Endodermal cell (in vitro differentiated cells): ENCODE results near the gene KRTAP10-3. TPM values are rescaled to one million over a fixed set of nuclear protein-coding genes. Genes with fewer than 3 reads are reported as not detected.
A peak's percentile ranks its signal among the peaks of the same experiment; 100 is the strongest.

ENCODE experiments used
- DNase-seq: peaks from one replicate; pipeline ENCODE4 v3.0.0-alpha.2; 2017
- H3K27ac ChIP-seq: 2 replicates; pipeline ENCODE4 v1.5.1; 2013; ENCODE audit warnings: mild to moderate bottlenecking, low read depth, low read length, moderate library complexity
- H3K27me3 ChIP-seq: 2 replicates; pipeline ENCODE4 v1.6.1; 2013; ENCODE audit warnings: mild to moderate bottlenecking, low read length, moderate library complexity; ENCODE audit not compliant: insufficient read depth, control insufficient read depth, poor library complexity, severe bottlenecking
- H3K36me3 ChIP-seq: 2 replicates; pipeline ENCODE4 v1.7.0; 2013; ENCODE audit warnings: mild to moderate bottlenecking, low read length, moderate library complexity; ENCODE audit not compliant: control insufficient read depth, insufficient read depth
- H3K4me1 ChIP-seq: one replicate; pipeline ENCODE4 v1.7.0; 2013; ENCODE audit warnings: low read length; ENCODE audit not compliant: control insufficient read depth, insufficient read depth
- H3K4me3 ChIP-seq: 2 replicates; pipeline ENCODE4 v1.5.1; 2013; ENCODE audit warnings: mild to moderate bottlenecking, low read length, moderate library complexity
- H3K9ac ChIP-seq: 2 replicates; pipeline ENCODE4 v1.6.1; 2013; ENCODE audit warnings: mild to moderate bottlenecking, low read length, moderate library complexity; ENCODE audit not compliant: poor library complexity, severe bottlenecking; ENCODE audit errors: extremely low read depth
- H3K9me3 ChIP-seq: 2 replicates; pipeline ENCODE4 v1.6.1; 2013; ENCODE audit warnings: mild to moderate bottlenecking, low read length, moderate library complexity; ENCODE audit not compliant: control insufficient read depth
- H3K27ac Mint-ChIP-seq: 2 replicates; pipeline ENCODE4 v1.8.0; 2020; ENCODE audit warnings: mixed read lengths
- H3K27me3 Mint-ChIP-seq: 2 replicates; pipeline ENCODE4 v1.8.0; 2021; ENCODE audit warnings: mild to moderate bottlenecking, mixed read lengths; ENCODE audit not compliant: insufficient read depth
- H3K36me3 Mint-ChIP-seq: 2 replicates; pipeline ENCODE4 v1.8.0; 2020; ENCODE audit warnings: low read depth, mixed read lengths
- H3K4me1 Mint-ChIP-seq: 2 replicates; pipeline ENCODE4 v1.8.0; 2020; ENCODE audit warnings: mixed read lengths
- H3K4me3 Mint-ChIP-seq: 2 replicates; pipeline ENCODE4 v1.8.0; 2020; ENCODE audit warnings: mild to moderate bottlenecking, moderate library complexity, mixed read lengths
- H3K9me3 Mint-ChIP-seq: 2 replicates; pipeline ENCODE4 v1.8.0; 2020; ENCODE audit warnings: mild to moderate bottlenecking, mixed read lengths
- WGBS, 2 experiments: methylation state at CpG; one replicate each; pipeline versions ENCODE4 v1.1.5 to v1.1.7; 2013; ENCODE audit warnings: missing lambda C conversion rate in 2 of 2, mixed read lengths in 1 of 2; ENCODE audit not compliant: insufficient coverage in 1 of 2, insufficient read length in 1 of 2; 5-methylcytosine and 5-hydroxymethylcytosine counted together
- total RNA-seq, 2 donors: library from RNA; stranded (reverse); fragmentation: NEBNext Ultra II Directional in 1 of 2; extraction: Animal tissue kit (Norgen Biotek cat#: 25700) in 1 of 2; gene quantifications; 2 replicates in 1 of 2; 3 replicates in 1 of 2; pipeline ENCODE4 v1.2.1, GENCODE V29; 2021
- TF ChIP-seq, protein P1 (sequence below): fragments of 200-600 bp; sonication (generic); conservative IDR thresholded peaks from 2 replicates; pipeline ENCODE4 v1.5.0; 2021; ENCODE audit warnings: antibody characterized with exemption, mild to moderate bottlenecking

KRTAP10-3 gene
- total RNA-seq, 2 donors from 2014 or later, result not detected

DNA sequence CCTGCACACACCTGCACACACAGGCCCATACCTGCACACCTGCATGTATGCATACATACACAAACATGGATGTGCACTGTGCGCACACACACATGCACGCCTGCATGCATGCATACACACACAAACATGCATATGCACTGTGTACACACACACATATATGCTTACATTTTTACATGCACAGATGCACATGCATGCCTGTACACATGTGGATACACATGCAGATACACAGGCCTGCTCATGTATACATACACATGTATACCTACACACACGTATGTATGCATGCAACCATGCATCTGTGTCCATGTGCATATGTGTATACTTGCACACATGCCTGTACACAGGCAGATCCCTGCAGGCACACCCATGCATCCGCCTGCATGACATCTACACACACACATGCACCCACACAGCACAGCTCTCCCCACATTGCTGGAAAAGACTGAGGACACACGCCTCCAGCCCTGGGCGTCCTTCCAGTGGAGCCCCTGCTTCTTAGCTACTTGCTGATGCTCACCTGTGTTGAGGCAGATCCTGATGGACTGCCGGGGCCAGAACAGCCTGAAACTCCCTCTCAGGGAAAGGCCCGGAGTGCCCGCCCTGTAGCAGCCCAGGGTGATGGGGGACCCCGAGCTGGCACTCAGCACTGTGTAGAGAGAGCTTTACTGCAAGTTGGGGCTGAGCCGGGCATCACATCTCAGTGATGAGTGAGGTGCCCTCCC lies 47.2 kb downstream of the KRTAP10-3 start:
- no peaks in the 10 kb centered on the region for H3K4me1 ChIP-seq
- no peak overlapping the region for H3K4me3 ChIP-seq
- H3K4me1 Mint-ChIP-seq, result no peaks in the 10 kb centered on the region
- WGBS, 2 experiments, result 89 to 94% methylated on average over 7 to 11 of the region's 11 CpGs
- TF ChIP-seq, protein P1, sequence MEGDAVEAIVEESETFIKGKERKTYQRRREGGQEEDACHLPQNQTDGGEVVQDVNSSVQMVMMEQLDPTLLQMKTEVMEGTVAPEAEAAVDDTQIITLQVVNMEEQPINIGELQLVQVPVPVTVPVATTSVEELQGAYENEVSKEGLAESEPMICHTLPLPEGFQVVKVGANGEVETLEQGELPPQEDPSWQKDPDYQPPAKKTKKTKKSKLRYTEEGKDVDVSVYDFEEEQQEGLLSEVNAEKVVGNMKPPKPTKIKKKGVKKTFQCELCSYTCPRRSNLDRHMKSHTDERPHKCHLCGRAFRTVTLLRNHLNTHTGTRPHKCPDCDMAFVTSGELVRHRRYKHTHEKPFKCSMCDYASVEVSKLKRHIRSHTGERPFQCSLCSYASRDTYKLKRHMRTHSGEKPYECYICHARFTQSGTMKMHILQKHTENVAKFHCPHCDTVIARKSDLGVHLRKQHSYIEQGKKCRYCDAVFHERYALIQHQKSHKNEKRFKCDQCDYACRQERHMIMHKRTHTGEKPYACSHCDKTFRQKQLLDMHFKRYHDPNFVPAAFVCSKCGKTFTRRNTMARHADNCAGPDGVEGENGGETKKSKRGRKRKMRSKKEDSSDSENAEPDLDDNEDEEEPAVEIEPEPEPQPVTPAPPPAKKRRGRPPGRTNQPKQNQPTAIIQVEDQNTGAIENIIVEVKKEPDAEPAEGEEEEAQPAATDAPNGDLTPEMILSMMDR, result no peak
- no peak overlapping the region for H3K4me3 Mint-ChIP-seq
- H3K27me3 ChIP-seq, result no peaks in the 10 kb centered on the region
- no peak for DNase-seq
- no peak overlapping the region for H3K27ac Mint-ChIP-seq
- H3K36me3 Mint-ChIP-seq, result peaks cover 3% of the 10 kb centered on the region
- no peaks in the 10 kb centered on the region for H3K9me3 ChIP-seq
- no peaks in the 10 kb centered on the region for H3K27me3 Mint-ChIP-seq
- no peak overlapping the region for H3K9ac ChIP-seq
- H3K9me3 Mint-ChIP-seq, result no peaks in the 10 kb centered on the region
- H3K27ac ChIP-seq, result no peak overlapping the region
- no peaks in the 10 kb centered on the region for H3K36me3 ChIP-seq

DNA sequence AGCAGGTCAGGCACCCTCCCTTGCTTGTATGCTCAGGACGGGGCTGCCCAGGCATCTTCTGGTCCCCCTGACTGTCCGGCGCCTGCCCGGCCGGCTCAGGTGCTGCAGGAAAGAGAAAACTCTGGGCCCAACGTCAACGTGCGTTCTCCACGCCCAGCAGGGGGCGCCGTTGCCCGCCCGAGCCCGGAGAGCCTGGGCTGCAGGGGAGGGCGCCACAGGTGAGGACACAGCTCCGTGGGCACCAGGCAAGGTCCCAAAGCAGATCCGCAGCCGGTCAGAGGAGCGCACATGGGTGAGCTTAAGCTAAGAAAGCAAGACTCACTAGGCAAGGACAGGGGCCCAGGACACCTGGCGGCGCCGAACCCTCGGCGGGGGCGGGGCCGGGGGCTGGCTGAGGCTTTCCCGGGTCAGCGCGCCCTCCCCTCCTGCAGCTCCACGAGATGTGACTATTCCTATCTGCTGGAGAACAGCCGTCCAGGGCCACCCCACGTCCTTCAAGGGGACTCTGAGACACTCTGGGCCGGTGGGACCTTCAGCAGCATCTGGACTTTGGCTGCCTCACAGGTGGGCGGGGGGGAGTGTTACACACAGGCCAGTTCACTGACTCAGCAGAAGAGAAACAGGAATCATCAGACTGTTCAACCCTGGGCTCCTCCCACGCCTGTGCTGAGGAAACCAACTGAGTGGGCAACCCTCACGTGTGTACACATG lies 47.9 kb downstream of the KRTAP10-3 start:
- Histone ChIP-seq H3K4me3 (peak overlapping the region; percentile 60), H3K36me3 (no peaks in the 10 kb centered on the region), H3K9ac (no peak overlapping the region), H3K27me3 (no peaks in the 10 kb centered on the region), H3K27ac (no peak overlapping the region), H3K4me1 (no peaks in the 10 kb centered on the region), H3K9me3 (no peaks in the 10 kb centered on the region)
- Mint-ChIP-seq H3K9me3 (no peaks in the 10 kb centered on the region), H3K27me3 (no peaks in the 10 kb centered on the region), H3K36me3 (peaks cover 3% of the 10 kb centered on the region), H3K4me1 (no peaks in the 10 kb centered on the region), H3K4me3 (no peak overlapping the region), H3K27ac (no peak overlapping the region)
- 12 to 20% methylated on average over 27 to 36 of the region's 36 CpGs for WGBS, 2 experiments
- TF ChIP-seq, protein P1, result peak; percentile 97
- peak; percentile 92 for DNase-seq

DNA sequence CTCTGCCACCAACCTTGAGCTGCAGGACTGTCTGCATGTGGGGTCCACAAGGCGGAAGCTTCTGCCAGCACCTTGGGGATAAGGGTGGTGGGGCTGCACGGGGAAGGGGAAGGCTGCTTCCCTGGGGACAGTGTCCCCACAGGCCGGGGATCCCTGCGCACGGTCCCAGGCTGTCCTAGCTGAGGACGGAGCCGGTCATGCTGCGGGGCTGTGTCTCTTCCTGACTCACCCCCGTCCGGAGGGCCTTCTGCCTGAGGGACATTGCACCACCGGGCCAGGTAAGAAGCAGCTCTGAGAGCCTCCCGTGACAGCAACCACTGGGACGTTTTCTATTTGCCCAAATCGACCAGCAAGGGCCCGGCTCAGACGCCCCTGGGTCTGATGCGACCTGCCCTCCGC lies 48.5 kb downstream of the KRTAP10-3 start:
- Mint-ChIP-seq H3K27ac (no peak overlapping the region), H3K36me3 (peaks cover 3% of the 10 kb centered on the region), H3K4me1 (no peaks in the 10 kb centered on the region), H3K4me3 (no peak overlapping the region), H3K27me3 (no peaks in the 10 kb centered on the region), H3K9me3 (no peaks in the 10 kb centered on the region)
- 63 to 75% methylated on average over 16 to 18 of the region's 18 CpGs for WGBS, 2 experiments
- Histone ChIP-seq H3K27me3 (no peaks in the 10 kb centered on the region), H3K36me3 (no peaks in the 10 kb centered on the region), H3K9me3 (no peaks in the 10 kb centered on the region), H3K4me3 (no peak overlapping the region), H3K4me1 (no peaks in the 10 kb centered on the region), H3K27ac (no peak overlapping the region), H3K9ac (no peak overlapping the region)
- peak; percentile 66 for DNase-seq
- TF ChIP-seq, protein P1, result no peak
